A204.1 (cell line): ENCODE data around the gene EPHA6.

Source experiments
- FAIRE-seq: peaks from 2 replicates; lab custom pipeline; 2012; peaks lifted over from hg19 to GRCh38; lab: Jason Lieb, UNC

The EPHA6 gene

DNA sequence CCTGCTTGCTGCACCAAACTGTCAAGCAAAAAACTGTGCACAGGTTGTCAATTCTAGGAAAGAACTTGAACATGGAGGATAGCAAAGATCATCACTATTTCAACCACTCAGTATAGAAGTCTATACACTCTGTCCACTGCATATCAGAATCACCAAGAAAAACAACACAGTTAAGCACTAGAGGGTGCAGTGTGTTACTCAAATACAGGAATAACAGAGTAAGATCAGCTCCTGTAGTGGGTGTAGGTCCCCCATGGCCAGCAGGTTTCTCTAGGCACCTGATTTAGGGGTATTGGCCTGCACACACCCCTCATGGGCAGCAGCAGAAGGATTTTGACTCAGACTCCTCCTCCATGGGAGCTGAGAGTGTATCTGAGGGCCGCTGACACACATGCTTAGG is 464.1 kb downstream of the EPHA6 start:
- no peak for FAIRE-seq

DNA sequence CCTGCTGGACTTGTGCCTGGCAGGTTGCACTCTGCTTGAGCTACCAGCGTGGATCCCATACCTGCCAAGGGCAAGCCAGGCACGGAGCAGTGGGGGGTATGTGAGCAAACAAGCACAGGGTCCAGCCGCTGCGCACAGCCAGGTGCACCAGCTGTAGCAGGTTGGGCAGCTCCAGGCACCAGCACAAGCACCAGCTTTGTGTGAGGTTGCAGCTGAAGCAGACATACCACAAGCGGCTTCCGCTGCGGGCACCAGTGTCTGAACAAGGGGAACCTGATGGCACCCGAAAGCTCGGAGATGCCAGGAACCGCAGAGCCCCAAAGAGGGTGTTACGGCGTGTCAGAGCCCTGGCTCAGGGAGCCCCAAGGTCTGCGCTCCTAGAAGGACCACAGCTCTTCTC is 477.5 kb downstream of the EPHA6 start:
- no peak for FAIRE-seq

DNA sequence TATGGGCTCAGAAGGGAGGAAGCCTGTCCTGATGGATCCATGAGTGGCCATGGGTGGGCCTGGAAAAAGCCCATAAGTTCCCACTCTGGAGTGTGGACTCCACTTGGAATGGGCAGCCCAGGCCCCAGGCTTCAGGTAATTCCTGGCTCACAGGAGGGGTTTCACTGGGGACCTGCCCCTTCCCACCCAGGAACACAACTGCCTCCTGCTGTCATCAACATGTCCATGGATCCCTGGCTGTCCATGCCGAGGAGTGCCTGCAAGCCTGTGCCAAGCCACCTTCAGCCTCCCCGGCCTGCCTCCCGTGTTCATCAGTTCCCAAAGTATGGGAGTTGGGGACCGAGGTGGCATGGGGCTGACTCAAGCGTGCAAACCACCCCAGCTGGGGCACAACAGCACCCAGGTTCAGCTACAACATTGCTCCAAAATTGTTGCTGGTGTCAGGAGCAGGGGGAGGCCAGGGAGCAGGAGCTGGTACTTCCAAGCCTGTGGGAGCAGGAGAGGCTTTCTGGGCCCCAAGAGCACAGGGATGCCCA is 479.3 kb downstream of the EPHA6 start:
- FAIRE-seq = no peak

DNA sequence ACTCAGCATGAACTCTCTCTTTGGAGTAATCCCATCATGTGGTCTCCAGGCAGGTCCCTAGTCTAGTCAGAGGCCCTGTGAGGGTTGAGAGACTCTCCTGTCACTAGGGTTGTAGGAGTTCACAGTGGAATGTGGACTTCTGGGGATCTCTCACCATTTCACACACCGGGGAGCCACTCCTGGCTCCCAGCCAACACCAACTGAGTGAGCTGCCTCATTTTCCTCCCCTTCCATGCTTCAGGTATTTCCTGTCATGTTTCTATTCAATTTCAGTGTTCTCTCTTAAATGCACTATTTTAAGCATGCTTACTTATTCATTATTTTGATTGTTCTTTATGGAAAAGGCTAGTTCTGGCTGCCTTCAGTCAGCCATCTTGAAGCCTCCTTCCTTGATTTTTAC is 482.6 kb downstream of the EPHA6 start:
- FAIRE-seq = no peak

DNA sequence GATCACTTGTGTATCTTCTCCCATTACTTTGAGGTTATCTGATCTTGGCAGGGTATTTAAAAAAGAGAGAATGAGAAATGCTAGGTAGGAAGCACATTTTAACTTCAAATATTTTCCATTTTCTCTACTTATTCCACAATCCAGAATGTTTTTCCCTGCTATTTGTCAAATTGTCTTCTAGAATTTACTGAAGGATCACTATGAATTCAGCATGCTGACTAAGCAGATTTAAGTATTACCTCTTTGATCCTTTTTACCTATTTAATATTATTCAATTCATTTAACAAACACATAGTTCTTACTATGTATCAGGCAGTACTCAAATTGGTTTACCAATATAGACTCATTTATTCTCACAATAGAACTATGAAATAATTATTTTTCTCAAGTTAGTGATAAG is 486.7 kb downstream of the EPHA6 start:
- no peak for FAIRE-seq

DNA sequence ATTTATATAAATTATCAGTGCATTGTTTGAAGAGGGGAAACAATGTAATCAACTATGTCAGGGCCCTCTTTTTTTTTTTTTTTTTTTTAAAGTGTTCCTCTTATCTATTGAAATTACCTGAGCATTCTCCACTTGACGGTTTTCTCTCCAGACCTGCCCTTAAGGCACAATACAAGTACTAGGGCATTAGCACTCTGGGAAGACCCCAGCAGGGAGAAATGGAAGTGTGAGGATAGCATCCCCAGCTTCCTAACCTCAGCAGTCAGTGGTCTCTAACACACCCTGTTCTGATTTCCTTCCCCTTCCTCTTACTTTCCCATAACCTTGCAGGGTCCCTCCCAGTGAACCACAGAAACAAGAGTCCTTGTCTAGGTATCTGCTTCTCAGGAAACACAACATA is 491.8 kb downstream of the EPHA6 start:
- FAIRE-seq = no peak

DNA sequence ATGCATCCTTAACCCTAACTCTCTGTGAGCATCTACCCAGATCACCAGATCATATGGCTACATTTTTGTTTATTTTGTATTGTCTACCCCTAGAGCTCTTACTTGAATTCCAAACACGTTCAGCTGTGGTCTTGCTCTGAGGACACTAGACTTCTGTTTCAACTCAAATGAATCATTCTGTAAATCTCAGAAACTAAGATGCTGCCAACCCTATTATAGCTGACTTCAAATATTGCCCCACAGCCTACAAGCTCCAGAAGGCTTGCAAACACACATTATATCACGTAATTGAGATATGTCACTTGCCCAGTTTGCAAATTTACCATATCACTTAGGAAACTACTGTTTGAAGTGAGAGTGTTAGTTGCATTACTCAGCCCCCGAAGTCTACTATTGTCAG is 524.0 kb downstream of the EPHA6 start:
- no peak for FAIRE-seq

DNA sequence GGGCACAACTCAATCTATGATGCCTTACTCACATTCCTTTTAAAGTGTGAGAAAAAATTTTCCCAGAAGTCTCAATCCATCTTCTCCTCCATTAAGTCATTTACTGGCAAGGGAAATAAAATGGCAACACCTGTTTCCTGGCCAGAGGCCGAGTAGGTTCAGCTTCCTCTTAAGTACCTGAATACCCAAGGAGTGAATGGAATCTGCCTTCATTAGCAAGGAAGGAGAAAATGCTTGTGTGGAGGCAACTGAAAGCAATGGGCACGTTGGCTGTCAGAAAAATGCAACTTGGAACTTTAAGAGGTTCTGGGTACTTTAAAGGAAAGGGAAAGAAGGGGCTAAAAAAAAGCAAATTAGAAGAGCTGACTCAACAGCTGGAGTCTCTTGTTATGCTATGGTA is 526.5 kb downstream of the EPHA6 start:
- no peak for FAIRE-seq

DNA sequence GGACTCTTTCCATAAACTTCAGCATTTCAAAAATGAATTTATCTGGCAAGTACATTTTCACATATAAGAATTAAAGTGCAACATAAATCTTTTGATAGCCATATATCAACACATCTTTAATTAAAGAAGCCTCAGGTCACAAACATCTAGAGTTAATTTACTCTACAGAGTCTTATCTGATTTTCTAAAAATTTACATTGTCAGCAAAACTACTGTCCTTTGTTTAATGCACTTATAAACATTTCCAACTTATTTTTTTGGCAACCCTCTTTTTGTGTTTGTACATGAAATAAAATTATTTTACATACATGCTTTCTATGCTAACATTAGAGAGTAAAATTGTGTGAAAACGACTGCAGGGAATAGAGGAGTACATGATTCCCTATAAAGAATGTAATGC is 533.4 kb downstream of the EPHA6 start:
- FAIRE-seq = no peak

DNA sequence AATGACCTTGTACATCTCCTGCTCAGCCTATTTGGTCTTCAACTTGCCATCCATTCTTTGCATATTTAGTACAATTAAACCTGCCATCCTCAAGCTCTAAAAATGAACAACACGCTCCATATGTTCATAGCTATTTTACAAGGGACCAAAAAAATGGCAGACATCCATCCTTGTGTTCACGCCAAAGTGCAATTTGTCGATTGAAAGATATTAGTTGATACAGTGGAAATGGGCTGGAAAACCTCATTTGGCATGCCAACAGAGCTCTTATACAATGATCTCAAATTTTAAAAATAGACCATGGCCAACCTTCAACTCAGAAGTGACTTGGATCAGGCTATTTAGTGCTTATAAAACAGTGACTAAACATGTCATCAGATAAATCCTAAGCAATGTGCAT is 536.6 kb downstream of the EPHA6 start:
- FAIRE-seq = no peak

DNA sequence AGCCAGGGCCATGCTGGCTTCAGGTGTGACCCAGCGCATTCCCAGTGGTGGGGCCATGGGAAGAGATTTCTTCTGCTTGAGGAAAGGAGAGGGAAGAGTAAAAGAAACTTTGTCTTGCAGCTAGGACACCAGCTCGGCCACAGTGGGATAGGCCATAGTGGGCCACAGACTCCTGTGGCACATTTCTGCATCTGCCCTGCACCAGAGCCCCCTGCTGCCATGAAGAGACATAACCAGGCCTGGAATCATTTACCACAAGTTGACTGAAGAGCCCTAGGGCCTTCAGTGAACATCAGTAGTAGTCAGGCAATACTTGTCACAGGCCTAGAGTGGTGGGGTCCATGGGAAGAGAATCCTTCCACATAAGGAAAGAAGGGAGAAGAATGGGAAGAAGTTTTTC is 538.8 kb downstream of the EPHA6 start:
- no peak for FAIRE-seq

DNA sequence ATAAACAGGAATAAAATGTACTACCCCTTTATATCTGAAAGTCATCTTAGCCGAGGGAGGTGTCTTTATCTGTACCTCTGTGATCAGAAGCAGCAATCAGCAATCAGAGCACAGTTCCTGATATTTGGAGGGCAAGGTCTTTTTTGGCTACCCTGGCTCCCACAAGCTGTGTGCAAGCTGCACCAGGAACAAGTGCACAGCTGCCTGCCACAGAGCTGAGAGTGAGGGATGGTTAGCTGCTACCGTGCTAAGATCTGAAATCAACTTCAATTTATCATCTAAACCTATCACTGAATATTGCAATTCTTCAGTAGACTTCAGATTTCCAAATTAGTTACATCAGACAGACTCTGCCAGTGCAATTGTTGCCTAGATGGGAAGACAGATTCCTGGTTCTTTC is 545.6 kb downstream of the EPHA6 start:
- no peak for FAIRE-seq

DNA sequence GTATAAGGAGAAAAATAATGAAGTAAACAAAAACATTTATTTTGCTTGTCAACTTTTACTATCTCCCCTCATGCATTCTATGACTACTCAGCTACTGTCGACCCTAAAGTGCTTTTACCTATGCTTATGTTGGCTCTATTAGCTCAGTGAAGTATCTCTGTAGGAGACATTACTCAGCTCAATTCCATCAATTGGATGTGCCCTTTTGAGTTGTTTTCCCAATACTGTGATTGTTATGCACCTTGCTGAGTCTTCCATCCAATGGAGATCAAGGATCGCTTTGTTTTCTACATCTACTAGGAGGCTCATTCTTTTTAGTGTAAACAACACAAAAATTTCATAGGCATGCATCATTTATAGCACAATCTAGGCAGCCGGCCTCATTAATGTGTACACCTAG is 546.4 kb downstream of the EPHA6 start:
- no peak for FAIRE-seq

DNA sequence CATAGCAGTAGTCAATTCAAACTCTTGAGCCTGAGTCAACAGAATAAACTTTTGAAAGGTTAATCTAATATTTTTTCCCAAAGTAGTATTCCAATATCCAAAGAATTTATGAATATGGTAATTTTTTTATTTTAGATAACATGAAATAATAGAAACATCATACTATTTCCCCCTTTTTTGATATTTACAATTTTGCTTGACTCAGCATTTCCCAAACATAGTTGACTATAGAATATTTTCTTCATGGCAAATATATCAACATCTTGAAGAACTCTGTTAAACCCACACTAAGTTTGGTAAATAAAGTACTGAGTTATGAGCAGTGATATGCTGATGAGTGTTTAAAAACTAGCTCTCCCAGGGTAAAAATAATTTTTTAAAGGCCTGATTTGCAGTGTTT is 570.2 kb downstream of the EPHA6 start:
- no peak for FAIRE-seq

DNA sequence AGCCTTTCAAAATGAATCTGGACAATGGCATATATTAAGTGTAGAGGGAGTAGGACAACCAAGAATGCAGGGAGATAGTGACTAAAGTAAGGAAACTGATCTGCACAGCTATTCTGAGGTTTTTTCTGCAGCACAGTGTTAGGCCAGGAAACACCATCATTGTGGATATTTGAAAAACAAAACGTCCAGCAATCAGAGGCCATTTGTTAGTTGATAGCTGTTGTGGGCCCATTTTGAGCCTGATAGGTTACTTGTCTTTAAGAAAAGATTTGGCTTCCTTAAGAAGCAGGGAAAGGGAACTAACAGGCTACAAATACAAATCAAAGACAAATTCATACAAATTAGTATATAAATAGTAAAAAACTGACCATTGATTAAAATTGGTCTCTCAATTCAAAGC is 574.4 kb downstream of the EPHA6 start:
- FAIRE-seq = no peak

DNA sequence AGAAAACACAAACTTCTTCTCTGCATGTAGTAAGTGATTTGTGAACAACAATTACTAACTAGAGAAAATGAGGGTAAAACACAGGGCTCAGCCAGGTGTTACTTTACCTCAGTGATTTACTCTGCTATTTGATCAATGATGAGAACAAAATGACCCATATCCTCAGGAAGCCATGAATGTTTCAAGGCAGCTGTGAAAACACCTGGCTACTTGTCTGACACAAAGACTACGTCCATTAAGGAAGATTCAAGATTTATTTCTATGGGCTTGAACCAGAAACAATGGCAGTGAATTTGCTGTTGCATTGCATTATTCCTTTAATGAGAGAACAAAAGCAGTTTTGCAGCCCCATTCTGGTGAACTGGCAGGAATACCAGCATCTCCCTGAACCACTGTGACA is 575.5 kb downstream of the EPHA6 start:
- FAIRE-seq = no peak

DNA sequence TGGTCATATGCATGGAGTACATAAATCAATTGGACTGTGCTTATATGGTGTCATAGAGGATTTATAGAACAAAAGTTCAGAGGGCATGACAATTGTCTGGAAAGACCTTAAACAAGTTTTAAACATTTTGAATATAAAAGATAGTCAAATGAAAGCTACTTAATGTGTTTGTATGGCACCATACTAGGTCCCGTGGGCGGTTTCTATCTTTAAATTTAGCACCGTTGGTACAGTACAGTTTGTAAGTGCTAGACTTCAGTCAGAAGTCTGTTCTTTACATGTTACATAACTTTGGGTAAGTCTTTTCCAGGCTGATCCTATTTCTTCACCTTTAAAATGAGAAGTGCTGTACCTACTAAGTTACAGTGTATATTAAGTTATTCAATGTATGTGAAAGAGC is 576.8 kb downstream of the EPHA6 start:
- FAIRE-seq = no peak

DNA sequence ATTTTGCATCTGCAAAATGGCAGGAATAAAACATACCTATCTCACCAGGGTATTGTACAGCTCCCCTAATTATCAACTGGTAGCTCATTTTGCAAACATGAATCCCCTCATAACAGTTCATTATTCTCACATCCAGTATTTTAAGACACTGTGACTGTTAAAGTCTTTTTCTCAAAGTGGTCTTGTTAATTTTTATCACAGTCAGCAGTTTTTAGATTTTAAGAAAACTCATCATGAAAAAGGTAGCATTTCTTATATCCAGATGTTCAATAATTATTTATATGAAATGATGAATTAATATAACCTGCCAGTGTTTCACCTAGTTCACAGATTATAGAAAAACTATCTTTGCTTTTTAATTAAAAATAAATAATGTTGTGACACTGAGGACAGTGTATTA is 595.2 kb downstream of the EPHA6 start:
- FAIRE-seq = no peak

DNA sequence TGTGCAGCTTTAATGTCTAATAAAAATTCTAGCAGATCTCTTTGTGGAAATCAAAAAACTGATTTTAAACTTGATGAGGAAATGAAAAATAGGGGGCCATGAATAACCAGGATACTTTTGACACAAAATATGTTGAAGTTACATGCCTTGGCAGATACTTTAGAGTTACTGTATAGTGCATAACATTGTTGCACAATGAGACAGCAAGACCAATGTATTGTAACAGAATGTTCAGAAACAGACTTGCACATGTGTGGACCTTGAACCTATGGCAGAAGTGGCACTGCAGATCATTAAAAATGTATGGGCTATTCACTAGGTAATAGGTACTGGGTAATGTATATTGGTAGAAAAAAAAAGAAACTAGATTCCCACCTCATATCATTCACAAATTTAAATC is 607.2 kb downstream of the EPHA6 start:
- no peak for FAIRE-seq

DNA sequence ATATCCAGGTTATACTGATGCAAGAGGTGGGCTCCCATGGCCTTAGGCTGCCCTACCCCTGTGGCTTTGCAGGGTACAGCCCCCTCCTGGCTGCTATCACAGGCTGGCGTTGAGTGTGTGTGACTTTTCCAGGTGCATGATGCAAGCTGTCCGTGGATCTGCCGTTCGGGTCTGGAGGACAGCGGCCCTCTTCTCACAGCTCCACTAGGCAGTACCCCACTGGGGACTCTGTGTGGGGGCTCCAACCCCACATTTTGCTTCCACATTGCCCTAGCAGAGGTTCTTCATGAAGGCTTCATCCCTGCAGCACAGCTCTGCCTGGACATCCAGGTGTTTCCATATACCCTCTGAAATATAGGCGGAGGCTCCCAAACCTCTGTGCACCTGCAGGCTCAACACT is 610.6 kb downstream of the EPHA6 start:
- FAIRE-seq = no peak

DNA sequence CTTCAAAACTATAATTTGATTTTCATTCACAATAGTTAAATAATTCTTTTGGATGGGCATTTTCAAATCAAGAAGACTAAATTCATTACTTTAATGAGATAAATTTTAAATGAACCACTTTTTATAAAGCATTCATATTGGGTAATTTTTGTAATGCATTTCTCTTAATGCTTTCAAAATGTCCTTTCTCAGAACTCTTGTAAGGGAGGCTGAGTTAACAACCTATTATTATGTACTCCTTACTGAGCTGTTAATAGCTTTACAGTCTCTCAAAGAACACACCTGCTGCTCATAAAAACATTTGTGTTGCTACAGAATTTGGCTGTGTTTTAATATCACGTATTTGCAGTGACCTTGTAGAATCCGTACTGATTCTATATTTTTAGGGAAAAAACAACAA is 616.2 kb downstream of the EPHA6 start:
- FAIRE-seq = no peak

DNA sequence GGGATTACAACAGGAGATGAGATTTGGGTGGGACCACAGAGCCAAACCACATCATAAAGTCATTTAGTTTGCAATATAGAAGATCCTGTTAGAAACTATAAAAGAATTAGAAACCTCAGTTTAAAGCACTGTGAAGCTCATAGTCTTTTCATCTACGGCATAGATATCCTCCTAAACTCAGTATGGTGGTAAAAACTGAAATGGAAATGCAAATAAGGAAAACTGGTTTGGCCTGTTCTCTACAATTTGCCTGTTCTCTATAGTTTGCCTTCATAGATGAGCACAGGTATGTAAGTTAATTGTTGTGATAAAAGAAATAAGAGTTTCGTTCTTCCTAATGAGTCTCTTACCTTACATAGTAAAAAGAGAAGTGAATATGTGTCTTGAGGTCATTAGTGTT is 618.5 kb downstream of the EPHA6 start:
- no peak for FAIRE-seq

DNA sequence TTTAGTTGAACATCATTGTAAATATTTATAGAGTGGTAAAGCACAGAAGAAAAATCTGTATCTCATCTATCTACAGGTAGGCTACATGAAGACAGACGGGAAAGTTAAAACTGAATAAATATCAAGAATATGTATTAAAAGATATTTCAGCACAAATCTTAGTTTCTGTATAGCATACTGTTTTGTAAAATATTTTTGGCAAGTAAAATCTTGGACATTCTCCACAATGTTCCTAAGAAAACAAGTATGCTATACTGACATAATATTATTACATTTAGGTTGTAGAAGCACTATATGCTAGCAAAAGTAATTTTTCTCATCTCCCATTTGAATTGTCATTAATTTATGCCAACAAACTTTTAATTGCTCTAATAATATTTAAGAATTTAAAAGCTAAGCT is 623.7 kb downstream of the EPHA6 start:
- FAIRE-seq = no peak

DNA sequence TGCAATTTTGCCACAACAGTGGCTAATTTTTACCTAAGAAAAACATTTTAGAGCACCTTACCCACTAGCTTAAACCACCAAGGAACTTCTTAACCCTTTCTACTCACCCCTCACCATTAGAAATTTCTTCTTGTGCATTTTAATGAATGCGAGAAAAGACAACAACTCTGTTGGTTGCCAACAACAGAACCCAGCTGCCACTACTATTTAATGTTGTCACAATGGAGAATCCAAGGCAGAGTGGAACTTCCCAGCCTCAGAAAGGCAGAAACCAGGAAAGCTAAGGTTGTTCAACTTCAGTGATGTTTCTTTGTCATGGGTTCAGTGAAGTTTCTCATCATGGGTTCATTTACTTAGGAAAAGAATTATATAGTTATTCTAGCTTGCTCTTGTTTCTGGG is 625.0 kb downstream of the EPHA6 start:
- FAIRE-seq = no peak

DNA sequence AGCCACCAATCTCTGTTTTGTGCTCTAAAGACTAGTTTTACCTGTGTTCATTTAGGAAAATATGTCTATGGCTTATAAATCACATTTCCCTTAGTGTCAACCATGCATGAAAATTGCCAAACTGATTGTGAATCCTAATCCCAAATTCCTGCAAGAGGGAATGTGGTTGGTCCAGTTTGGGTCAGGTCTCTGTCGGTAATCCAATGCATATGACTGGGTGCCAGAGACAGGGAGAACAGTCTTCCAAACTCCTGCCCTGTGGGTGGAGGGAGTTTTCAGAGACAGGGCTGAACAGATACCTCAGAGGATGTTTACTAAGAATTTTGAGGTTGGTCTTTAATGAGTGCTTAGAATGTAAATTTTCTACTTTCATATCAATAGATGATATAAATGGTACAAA is 649.6 kb downstream of the EPHA6 start:
- no peak for FAIRE-seq

DNA sequence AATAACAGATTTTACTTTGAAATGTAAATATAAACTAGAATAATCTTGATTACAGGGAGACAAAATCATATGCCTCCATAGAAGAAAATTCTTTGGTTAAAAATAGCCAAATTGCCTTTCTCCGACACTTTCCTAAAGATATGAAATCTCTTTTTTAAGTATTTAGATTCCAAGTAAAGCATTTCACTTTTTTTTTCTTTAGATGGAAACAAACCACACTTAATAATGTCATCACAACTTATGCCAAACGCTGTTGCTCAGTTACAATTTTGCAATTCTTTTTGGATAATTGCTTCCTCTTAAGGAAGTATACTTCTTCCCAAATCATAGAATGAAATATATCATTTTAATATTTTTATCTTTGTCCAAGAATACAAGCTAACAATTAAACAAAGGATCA is 656.1 kb downstream of the EPHA6 start:
- FAIRE-seq = no peak
